Activated naive CD8-positive, alpha-beta T cell treated with anti-CD3 and anti-CD28 coated beads, Interleukin-2, amount 50 U/mL, for 24 hours (primary cell): ENCODE data around the gene EGR4.
A peak's percentile ranks its signal among the peaks of the same experiment; 100 is the strongest.

Source experiments
- ATAC-seq: fragments of 150-1000 bp; cut with Tn5 transposase; one replicate; pipeline ENCODE4 v1.10.0; 2021
- DNase-seq: peaks from one replicate; pipeline ENCODE4 v3.0.0; 2021
- H3K27ac Mint-ChIP-seq: one replicate; pipeline ENCODE4 v1.8.0; 2021; ENCODE audit warnings: mild to moderate bottlenecking, mixed read lengths
- H3K27me3 Mint-ChIP-seq: one replicate; pipeline ENCODE4 v1.8.0; 2021; ENCODE audit warnings: mixed read lengths
- H3K36me3 Mint-ChIP-seq: one replicate; pipeline ENCODE4 v1.8.0; 2021; ENCODE audit warnings: low read depth, mixed read lengths
- H3K4me1 Mint-ChIP-seq: one replicate; pipeline ENCODE4 v1.8.0; 2021; ENCODE audit warnings: mixed read lengths
- H3K4me3 Mint-ChIP-seq: one replicate; pipeline ENCODE4 v1.8.0; 2021; ENCODE audit warnings: mild to moderate bottlenecking, moderate library complexity, mixed read lengths
- H3K9me3 Mint-ChIP-seq: one replicate; pipeline ENCODE4 v1.8.0; 2021; ENCODE audit warnings: mixed read lengths

Gene EGR4

GRCh38 chr2:73253901-73254300 is 39.4 kb downstream of the EGR4 start:
- Mint-ChIP-seq H3K27me3 (no peaks in the 10 kb centered on the region), H3K36me3 (peaks cover 46% of the 10 kb centered on the region), H3K27ac (no peak overlapping the region), H3K4me1 (no peaks in the 10 kb centered on the region), H3K4me3 (no peak overlapping the region), H3K9me3 (no peaks in the 10 kb centered on the region)
- ATAC-seq (no peak), DNase-seq (no peak)

DNA sequence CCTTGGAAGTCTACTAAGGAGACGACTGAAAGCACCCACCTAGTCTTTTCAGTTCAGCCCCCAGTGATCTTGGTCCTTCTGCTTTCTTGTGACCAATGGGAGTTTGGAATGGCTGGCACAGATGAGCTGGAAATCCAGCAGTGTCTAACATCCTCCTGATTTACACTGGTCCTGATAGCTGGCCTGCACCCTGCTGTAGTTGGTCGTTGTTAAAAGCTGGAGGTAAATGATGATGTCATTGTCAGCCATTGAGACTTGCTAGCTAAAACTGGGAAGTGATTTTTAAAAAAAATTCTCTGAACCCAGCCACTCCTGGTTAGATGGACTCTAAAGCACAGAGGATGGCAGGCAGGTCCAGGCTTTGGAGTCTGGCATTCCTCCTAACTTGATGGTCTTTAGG is 39.9 kb downstream of the EGR4 start:
- ATAC-seq (no peak), DNase-seq (no peak)
- Mint-ChIP-seq H3K27me3 (no peaks in the 10 kb centered on the region), H3K4me1 (no peaks in the 10 kb centered on the region), H3K9me3 (no peaks in the 10 kb centered on the region), H3K4me3 (no peak overlapping the region), H3K27ac (peak overlapping the region; percentile 18), H3K36me3 (peaks cover 47% of the 10 kb centered on the region)

DNA sequence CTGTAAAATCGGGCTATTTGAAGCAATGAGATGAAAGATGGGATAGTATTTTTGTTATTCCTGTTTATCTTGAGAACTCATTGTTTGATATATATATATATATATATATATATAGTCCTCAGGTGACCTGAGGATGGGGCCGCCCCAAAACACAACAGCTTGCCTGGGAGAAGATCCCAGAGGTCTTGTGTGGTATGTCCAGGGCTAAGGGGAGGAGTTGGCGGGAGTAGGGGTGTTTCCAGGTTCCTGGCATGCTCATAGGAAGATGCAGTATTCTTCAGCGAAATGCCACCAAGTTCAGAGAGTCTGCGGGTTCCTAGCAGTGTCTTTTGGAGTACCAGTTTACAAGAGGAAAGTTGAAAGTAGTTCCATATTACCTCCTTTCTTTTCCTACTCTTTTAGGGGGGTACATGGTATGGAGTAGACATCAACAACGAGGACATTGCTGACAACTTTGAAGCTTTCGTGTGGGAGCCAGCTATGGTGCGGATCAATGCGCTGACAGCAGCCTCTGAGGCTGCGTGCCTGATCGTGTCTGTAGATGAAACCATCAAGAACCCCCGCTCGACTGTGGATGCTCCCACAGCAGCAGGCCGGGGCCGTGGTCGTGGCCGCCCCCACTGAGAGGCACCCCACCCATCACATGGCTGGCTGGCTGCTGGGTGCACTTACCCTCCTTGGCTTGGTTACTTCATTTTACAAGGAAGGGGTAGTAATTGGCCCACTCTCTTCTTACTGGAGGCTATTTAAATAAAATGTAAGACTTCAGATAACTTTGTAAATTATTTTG is 40.9 kb downstream of the EGR4 start:
- Mint-ChIP-seq H3K27ac (no peak overlapping the region), H3K4me1 (no peaks in the 10 kb centered on the region), H3K9me3 (no peaks in the 10 kb centered on the region), H3K4me3 (no peak overlapping the region), H3K36me3 (peaks cover 53% of the 10 kb centered on the region), H3K27me3 (no peaks in the 10 kb centered on the region)
- no peak for ATAC-seq
- no peak for DNase-seq

DNA sequence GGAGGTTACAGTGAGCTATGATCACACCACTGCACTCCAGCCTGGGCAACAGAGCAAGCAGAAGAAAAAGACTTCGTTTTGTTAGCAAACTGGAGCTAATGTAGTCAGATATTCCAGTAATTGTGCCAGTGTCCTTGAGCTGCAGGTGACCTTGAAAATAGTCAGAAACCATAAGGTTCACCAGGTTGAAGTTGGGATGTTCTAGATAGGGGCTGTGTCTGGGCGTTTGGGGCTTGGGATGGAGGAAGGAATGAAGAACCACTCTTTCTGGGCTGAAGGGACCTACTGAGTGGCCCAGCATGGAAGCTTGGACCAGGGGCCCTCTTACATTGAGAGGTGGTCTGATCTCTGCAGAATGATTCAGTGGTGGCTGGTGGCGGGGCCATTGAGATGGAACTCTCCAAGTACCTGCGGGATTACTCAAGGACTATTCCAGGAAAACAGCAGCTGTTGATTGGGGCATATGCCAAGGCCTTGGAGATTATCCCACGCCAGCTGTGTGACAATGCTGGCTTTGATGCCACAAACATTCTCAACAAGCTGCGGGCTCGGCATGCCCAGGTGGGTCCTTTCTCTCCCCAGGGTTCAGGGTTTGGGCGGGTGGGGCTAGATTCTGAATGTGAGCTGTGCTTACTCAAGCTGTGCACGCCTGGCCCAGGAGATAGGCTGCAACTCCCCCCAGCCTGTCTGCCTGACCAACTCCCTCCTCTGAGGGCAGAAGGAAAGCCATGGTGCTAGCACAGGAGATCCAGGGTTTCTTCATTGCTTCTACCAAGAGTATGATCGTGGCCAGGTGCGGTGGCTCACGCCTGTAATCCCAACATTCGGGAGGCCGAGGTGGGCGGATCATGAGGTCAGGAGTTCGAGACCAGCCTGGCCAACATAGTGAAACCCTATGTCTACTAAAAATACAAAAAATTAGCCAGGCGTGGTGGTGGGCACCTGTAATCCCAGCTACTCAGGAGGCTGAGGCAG is 42.2 kb downstream of the EGR4 start:
- no peak overlapping the region for H3K27ac Mint-ChIP-seq
- H3K4me1 Mint-ChIP-seq: peaks cover 3% of the 10 kb centered on the region
- no peaks in the 10 kb centered on the region for H3K9me3 Mint-ChIP-seq
- no peak overlapping the region for H3K4me3 Mint-ChIP-seq
- peaks cover 66% of the 10 kb centered on the region for H3K36me3 Mint-ChIP-seq
- no peaks in the 10 kb centered on the region for H3K27me3 Mint-ChIP-seq
- no peak for DNase-seq
- ATAC-seq: no peak

DNA sequence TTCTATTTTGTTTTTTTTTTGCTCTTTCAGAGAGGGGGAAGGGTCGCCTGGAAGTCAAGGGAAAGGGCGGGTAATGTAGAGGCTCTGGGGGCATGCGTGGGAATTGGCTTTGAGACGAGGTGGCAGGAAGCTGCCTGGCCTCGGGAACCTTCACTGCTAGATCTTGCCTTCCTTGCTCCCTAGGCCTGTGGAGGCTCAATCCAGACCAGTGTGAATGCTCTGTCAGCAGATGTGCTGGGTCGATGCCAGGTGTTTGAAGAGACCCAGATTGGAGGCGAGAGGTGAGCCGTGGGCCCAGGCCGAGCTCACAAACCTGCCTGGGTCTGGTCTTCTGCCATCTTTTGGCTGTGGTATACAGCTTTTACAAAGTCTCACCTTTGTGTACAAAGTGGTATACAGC is 43.7 kb downstream of the EGR4 start:
- DNase-seq (no peak), ATAC-seq (no peak)
- H3K4me3 Mint-ChIP-seq: no peak overlapping the region
- no peaks in the 10 kb centered on the region for H3K9me3 Mint-ChIP-seq
- H3K27ac Mint-ChIP-seq: no peak overlapping the region
- H3K27me3 Mint-ChIP-seq: no peaks in the 10 kb centered on the region
- peaks cover 6% of the 10 kb centered on the region for H3K4me1 Mint-ChIP-seq
- H3K36me3 Mint-ChIP-seq: peaks cover 74% of the 10 kb centered on the region

GRCh38 chr2:73246850-73247249 is 46.5 kb downstream of the EGR4 start:
- Mint-ChIP-seq H3K4me3 (no peak overlapping the region), H3K27me3 (no peaks in the 10 kb centered on the region), H3K27ac (peak overlapping the region; percentile 16), H3K9me3 (no peaks in the 10 kb centered on the region), H3K4me1 (peaks cover 9% of the 10 kb centered on the region), H3K36me3 (peaks cover 70% of the 10 kb centered on the region)
- DNase-seq (no peak), ATAC-seq (no peak)

DNA sequence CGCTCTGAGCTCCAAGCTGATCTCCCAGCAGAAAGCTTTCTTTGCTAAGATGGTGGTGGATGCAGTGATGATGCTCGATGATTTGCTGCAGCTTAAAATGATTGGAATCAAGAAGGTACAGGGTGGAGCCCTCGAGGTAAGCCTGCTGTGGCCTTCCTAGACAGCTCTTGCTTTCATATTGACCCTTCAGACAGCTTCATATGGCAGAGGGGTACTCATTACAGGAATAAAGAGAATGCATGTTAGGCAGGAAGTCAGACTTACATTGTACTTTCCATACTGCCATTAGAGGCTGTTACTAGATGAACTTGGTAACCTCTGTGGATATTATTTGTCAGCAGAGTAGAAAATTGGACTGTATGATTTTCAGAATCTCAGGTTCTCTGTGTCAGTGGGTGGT is 48.8 kb downstream of the EGR4 start:
- peaks cover 14% of the 10 kb centered on the region for H3K4me1 Mint-ChIP-seq
- no peaks in the 10 kb centered on the region for H3K27me3 Mint-ChIP-seq
- no peaks in the 10 kb centered on the region for H3K9me3 Mint-ChIP-seq
- DNase-seq: no peak
- H3K27ac Mint-ChIP-seq: peak overlapping the region; percentile 53
- ATAC-seq: no peak
- H3K4me3 Mint-ChIP-seq: no peak overlapping the region
- H3K36me3 Mint-ChIP-seq: peaks cover 70% of the 10 kb centered on the region

GRCh38 chr2:73243884-73244570 is 49.3 kb downstream of the EGR4 start:
- H3K4me1 Mint-ChIP-seq: peaks cover 19% of the 10 kb centered on the region
- no peak overlapping the region for H3K4me3 Mint-ChIP-seq
- ATAC-seq (no peak), DNase-seq (no peak)
- H3K27ac Mint-ChIP-seq: peak overlapping the region; percentile 53
- no peaks in the 10 kb centered on the region for H3K9me3 Mint-ChIP-seq
- no peaks in the 10 kb centered on the region for H3K27me3 Mint-ChIP-seq
- peaks cover 69% of the 10 kb centered on the region for H3K36me3 Mint-ChIP-seq
